OCI-LY1 (cell line): ENCODE results near the gene CRPPA.

Experiments used
- H2AFZ ChIP-seq: fragments of 200-600 bp; sonication (generic), shearing (Covaris generic); 2 replicates; pipeline ENCODE4 v1.6.0; 2014; ENCODE audit warnings: antibody characterized with exemption, mild to moderate bottlenecking, low read length
- H3F3A ChIP-seq: fragments of 200-600 bp; sonication (generic), shearing (Covaris generic); 2 replicates; pipeline ENCODE4 v1.6.0; 2014; ENCODE audit warnings: mild to moderate bottlenecking, antibody characterized with exemption, low read length, moderate library complexity; ENCODE audit not compliant: insufficient read depth
- H3K27ac ChIP-seq: fragments of 200-600 bp; sonication (generic); 2 replicates; pipeline ENCODE4 v1.5.1; 2014; ENCODE audit warnings: low read length, mixed run types, mild to moderate bottlenecking, low read depth; ENCODE audit not compliant: poor library complexity, severe bottlenecking
- H3K27me3 ChIP-seq: fragments of 200-600 bp; sonication (generic); 2 replicates; pipeline ENCODE4 v1.6.0; 2014; ENCODE audit warnings: antibody characterized with exemption, mild to moderate bottlenecking, low read length, moderate library complexity; ENCODE audit not compliant: insufficient read depth
- H3K36me3 ChIP-seq: fragments of 200-600 bp; sonication (generic); 2 replicates; pipeline ENCODE4 v1.6.1; 2014; ENCODE audit warnings: mild to moderate bottlenecking, antibody characterized with exemption, low read length, moderate library complexity, mixed read lengths; ENCODE audit not compliant: insufficient read depth
- H3K4me1 ChIP-seq: fragments of 200-600 bp; sonication (generic); 2 replicates; pipeline ENCODE4 v1.5.1; 2014; ENCODE audit warnings: mild to moderate bottlenecking, low read length, moderate library complexity; ENCODE audit not compliant: insufficient read depth, severe bottlenecking
- H3K4me2 ChIP-seq: fragments of 200-600 bp; sonication (generic), shearing (Covaris generic); 2 replicates; pipeline ENCODE4 v1.6.1; 2014; ENCODE audit warnings: low read length
- H3K4me3 ChIP-seq: fragments of 200-600 bp; sonication (generic); 2 replicates; pipeline ENCODE4 v1.5.1; 2014; ENCODE audit warnings: low read length, low read depth, mild to moderate bottlenecking, mixed read lengths; ENCODE audit not compliant: poor library complexity, severe bottlenecking
- H3K79me2 ChIP-seq: fragments of 200-600 bp; shearing (Covaris generic); 2 replicates; pipeline ENCODE4 v1.6.1; 2016; ENCODE audit warnings: mixed run types, low read length, mixed read lengths; ENCODE audit not compliant: insufficient read depth
- H3K9ac ChIP-seq: fragments of 200-600 bp; sonication (generic), shearing (Covaris generic); 2 replicates; pipeline ENCODE4 v1.6.1; 2014; ENCODE audit warnings: mild to moderate bottlenecking, low read length, mixed read lengths
- H3K9me2 ChIP-seq: fragments of 200-600 bp; sonication (generic), shearing (Covaris generic); 2 replicates; pipeline ENCODE4 v1.6.1; 2014; ENCODE audit warnings: low read depth, mild to moderate bottlenecking, low read length, mixed read lengths
- H3K9me3 ChIP-seq: fragments of 200-600 bp; shearing (Covaris generic); 2 replicates; pipeline ENCODE4 v1.6.1; 2014; ENCODE audit warnings: low read length, mixed read lengths
- H4K20me1 ChIP-seq: fragments of 200-600 bp; sonication (generic), shearing (Covaris generic); 2 replicates; pipeline ENCODE4 v1.6.0; 2016; ENCODE audit warnings: mild to moderate bottlenecking, low read length; ENCODE audit not compliant: insufficient read depth
- EZH2 ChIP-seq: fragments of 200-600 bp; sonication (generic), shearing (Covaris generic); IDR thresholded peaks from 2 replicates; pipeline ENCODE4 v1.8.0; 2017; ENCODE audit warnings: borderline replicate concordance, mixed run types, mild to moderate bottlenecking, antibody characterized with exemption, low read length, moderate library complexity, mixed read lengths
- TF ChIP-seq, protein P1 (sequence below): fragments of 200-600 bp; sonication (generic), shearing (Covaris generic); IDR thresholded peaks from 2 replicates; pipeline ENCODE4 v1.5.1; 2017; ENCODE audit warnings: mild to moderate bottlenecking, antibody characterized with exemption, low read length, moderate library complexity, mixed read lengths

CRPPA gene

GRCh38 chr7:16433568-16434122, 12.3 kb upstream of the CRPPA start:
- no peak for TF ChIP-seq EZH2
- TF ChIP-seq, protein P1, sequence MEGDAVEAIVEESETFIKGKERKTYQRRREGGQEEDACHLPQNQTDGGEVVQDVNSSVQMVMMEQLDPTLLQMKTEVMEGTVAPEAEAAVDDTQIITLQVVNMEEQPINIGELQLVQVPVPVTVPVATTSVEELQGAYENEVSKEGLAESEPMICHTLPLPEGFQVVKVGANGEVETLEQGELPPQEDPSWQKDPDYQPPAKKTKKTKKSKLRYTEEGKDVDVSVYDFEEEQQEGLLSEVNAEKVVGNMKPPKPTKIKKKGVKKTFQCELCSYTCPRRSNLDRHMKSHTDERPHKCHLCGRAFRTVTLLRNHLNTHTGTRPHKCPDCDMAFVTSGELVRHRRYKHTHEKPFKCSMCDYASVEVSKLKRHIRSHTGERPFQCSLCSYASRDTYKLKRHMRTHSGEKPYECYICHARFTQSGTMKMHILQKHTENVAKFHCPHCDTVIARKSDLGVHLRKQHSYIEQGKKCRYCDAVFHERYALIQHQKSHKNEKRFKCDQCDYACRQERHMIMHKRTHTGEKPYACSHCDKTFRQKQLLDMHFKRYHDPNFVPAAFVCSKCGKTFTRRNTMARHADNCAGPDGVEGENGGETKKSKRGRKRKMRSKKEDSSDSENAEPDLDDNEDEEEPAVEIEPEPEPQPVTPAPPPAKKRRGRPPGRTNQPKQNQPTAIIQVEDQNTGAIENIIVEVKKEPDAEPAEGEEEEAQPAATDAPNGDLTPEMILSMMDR, result no peak
- H3F3A ChIP-seq, result no peaks in the 10 kb centered on the region
- H3K27ac ChIP-seq, result no peak overlapping the region
- H3K27me3 ChIP-seq, result no peaks in the 10 kb centered on the region
- H3K9ac ChIP-seq, result no peak overlapping the region
- no peaks in the 10 kb centered on the region for H3K9me2 ChIP-seq
- no peaks in the 10 kb centered on the region for H3K79me2 ChIP-seq
- H3K4me1 ChIP-seq, result no peaks in the 10 kb centered on the region
- no peaks in the 10 kb centered on the region for H3K36me3 ChIP-seq
- no peaks in the 10 kb centered on the region for H3K9me3 ChIP-seq
- H2AFZ ChIP-seq, result no peak overlapping the region
- H4K20me1 ChIP-seq, result no peaks in the 10 kb centered on the region
- no peak overlapping the region for H3K4me3 ChIP-seq
- no peak overlapping the region for H3K4me2 ChIP-seq

DNA sequence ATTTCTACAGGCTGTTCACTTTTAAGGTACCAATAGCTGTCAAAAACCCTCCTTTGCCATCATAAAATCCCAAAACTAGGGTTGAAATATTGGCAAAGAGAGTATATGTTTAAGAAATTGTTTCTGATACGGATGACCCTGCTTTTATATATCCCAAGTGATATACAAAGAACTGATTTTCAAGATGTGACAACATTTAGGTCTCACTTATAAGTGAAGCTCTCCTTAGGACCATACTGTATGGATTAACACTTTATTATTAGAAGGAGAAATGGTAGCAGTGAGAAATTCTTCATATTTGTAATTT, 11.0 kb upstream of the CRPPA start:
- H3K4me2 ChIP-seq, result no peak overlapping the region
- H3K4me3 ChIP-seq, result no peak overlapping the region
- H2AFZ ChIP-seq, result no peak overlapping the region
- no peaks in the 10 kb centered on the region for H3K27me3 ChIP-seq
- no peaks in the 10 kb centered on the region for H4K20me1 ChIP-seq
- no peaks in the 10 kb centered on the region for H3K79me2 ChIP-seq
- no peaks in the 10 kb centered on the region for H3K9me3 ChIP-seq
- no peaks in the 10 kb centered on the region for H3K9me2 ChIP-seq
- H3K36me3 ChIP-seq, result no peaks in the 10 kb centered on the region
- no peak overlapping the region for H3K9ac ChIP-seq
- H3K27ac ChIP-seq, result no peak overlapping the region
- no peak for TF ChIP-seq EZH2
- TF ChIP-seq, protein P1, result no peak
- no peaks in the 10 kb centered on the region for H3F3A ChIP-seq
- no peaks in the 10 kb centered on the region for H3K4me1 ChIP-seq

DNA sequence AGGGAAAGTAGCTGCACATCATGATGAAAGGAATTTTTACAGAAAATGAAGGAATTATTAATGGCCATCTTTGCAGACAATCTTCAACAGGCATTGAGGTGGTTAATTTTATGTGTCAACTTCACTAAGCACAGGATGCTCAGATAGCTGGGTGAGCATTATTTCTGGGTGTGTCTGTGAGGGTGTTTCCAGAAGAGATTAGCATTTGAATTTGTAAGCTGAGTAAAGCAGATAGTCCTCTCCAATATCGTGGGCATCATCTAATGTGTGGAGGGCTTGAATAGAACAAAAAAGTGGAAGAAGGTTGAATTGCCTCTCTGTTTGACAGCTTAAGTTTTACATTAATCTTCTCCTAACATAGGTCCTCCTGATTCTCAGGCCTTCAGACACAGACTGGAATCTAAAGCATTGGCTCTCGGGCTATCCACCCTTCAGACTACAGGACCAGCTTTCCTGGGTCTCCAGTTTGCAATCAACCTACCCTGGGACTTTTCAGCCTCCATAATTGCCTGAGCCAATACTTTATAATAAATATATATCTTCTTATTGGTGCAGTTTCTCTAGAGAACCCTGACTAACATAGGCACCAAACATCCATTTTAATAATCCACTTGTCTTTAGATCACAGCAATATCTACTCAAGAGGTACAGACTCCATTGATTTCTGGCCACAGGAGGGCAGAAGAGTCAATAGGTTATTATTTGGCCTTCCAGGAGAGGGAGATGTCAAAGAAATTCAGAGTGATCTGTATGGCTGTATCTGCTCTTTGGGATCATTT, 10.5 kb upstream of the CRPPA start:
- Histone ChIP-seq H3K79me2 (no peaks in the 10 kb centered on the region), H3K36me3 (no peaks in the 10 kb centered on the region), H3K4me2 (no peak overlapping the region), H3K9ac (no peak overlapping the region), H3F3A (no peaks in the 10 kb centered on the region), H3K4me3 (no peak overlapping the region), H3K27me3 (no peaks in the 10 kb centered on the region), H3K4me1 (no peaks in the 10 kb centered on the region), H2AFZ (no peak overlapping the region), H4K20me1 (no peaks in the 10 kb centered on the region), H3K9me3 (no peaks in the 10 kb centered on the region), H3K9me2 (no peaks in the 10 kb centered on the region), H3K27ac (no peak overlapping the region)
- TF ChIP-seq EZH2, result no peak
- TF ChIP-seq, protein P1, result peak; percentile 55
